H1 (cell line): Measurements from ENCODE around the gene EVI2B. TPM values are rescaled to one million over a fixed set of nuclear protein-coding genes. Genes with fewer than 3 reads are reported as not detected.

ENCODE experiments used
- TCF12 ChIP-seq: IDR thresholded peaks from 2 replicates; pipeline ENCODE4 v1.6.1; 2011; ENCODE audit warnings: low read depth, mild to moderate bottlenecking, low read length
- polyA plus RNA-seq, 7 experiments: library from polyadenylated mRNA; depleted of rRNA in 3 of 7; stranded (reverse) in 5 of 7; unstranded in 2 of 7; fragments of >200 nt in 5 of 7; fragments of 200-250 nt in 2 of 7; gene quantifications; 1 replicate in 5 of 7; 2 replicates in 1 of 7; 4 replicates in 1 of 7; pipeline versions ENCODE4 v1.2.1 to v1.2.3, GENCODE V29; 2011 to 2013; ENCODE audit warnings: missing spikeins in 2 of 7, mixed read lengths in 2 of 7
- total RNA-seq: library from RNA; stranded (reverse); fragmentation: NEBNext Ultra II Directional; extraction: Animal tissue kit (Norgen Biotek cat#: 25700); gene quantifications from 2 replicates; pipeline ENCODE4 v1.2.1, GENCODE V29; 2021
- TF ChIP-seq, protein P1 (sequence below): IDR thresholded peaks from 2 replicates; pipeline ENCODE4 v1.6.1; 2011; ENCODE audit warnings: low read depth, mild to moderate bottlenecking, low read length; ENCODE audit not compliant: insufficient read depth

The EVI2B gene
- total and polyA plus RNA-seq, 2 of the 8 experiments (the other 6 are each of a cell fraction or from before 2014, with no cell fraction given), result not detected

DNA sequence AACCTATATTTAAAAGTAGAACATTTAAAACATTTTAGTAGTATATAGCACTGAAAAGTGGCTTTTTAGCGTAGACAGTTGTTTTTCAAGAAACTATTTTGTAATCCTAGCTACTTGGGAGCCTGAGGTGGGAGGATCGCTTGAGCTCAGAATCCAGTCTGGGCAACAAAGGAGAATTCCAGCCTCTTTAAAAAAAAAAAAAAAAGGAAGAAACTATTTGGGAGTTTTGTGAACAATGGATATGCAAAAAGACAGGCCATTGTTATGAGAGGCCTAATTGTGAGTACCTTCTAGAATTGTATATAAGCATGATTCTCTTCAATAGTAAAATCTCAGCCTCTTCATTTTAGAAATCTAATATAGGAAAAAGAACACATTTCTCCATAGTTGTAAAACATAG, 34.5 kb downstream of the EVI2B start (continued):
- TF ChIP-seq TCF12, result no peak
- TF ChIP-seq, protein P1, sequence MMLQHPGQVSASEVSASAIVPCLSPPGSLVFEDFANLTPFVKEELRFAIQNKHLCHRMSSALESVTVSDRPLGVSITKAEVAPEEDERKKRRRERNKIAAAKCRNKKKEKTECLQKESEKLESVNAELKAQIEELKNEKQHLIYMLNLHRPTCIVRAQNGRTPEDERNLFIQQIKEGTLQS, result no peak
